Stimulated activated CD4-positive, alpha-beta T cell treated with anti-CD3 and anti-CD28 coated beads, Interleukin-1b, Interleukin-23, amount 100 ng/mL, for 1 hour (primary cell): Measurements from ENCODE around the gene LLGL1.

Source experiments
- DNase-seq, 2 donors: peaks; one replicate each; pipeline ENCODE4 v3.0.0-alpha.2; 2020; ENCODE audit warnings: low read depth in 2 of 2

The LLGL1 gene

DNA sequence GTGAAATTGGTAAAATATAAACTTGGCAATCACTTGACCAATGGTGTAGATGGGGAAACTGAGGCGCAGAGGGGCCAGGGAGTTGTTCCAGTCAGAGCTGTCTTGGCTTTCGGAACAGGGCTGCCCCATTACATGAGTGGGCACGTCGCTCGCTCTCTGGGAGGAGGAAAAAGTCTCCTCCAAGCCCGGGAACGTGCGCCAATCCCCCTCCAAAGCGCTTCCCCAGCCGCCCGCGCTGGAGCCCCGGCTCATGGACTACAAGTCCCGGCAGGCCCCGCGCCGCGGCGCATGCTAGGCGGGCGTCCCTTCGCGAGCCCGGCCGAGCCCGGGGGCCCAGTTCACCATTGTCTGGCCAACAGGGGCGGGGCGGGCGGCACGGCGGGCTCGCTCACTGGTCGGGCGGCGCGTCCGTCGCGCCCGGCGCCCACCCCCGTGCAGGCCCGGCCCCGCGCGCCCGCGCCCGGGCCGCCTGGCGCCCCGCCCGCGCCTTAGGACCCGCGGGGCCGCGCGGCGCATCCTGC, at the start of gene LLGL1:
TSS of gene LLGL1 (plus strand) at position 515 of the 521 bp plus-strand sequence. CDS start 48 bp downstream, outside the sequence.
- DNase-seq = peak; percentile 90 to 92

- DNase-seq = no peak
These were observed 49.3 kb upstream of the LLGL1 start for GRCh38 chr17:18176176-18176575.

GRCh38 chr17:18177133-18177532, 48.3 kb upstream of the LLGL1 start:
- DNase-seq = no peak

DNA sequence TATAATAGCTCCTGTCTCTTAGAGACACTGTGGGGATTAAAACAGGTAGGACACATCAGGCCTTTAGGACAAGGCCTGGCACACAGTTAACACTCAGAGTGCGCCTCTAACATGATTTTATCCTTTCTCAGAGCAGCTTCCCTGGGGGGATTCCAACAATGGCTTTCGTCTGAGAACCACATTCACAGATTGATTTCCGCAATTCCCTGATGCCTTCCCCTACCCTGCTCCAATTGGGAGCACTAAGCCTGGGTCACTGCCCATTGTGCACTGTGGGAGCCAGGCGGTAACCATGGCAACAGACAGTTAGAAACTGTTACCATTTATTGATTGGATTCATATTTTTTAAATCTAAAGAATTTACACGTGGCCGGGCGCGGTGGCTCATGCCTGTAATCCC, 47.7 kb upstream of the LLGL1 start:
- no peak for DNase-seq

GRCh38 chr17:18179196-18179595, 46.2 kb upstream of the LLGL1 start:
- DNase-seq = no peak

GRCh38 chr17:18179804-18180203, 45.6 kb upstream of the LLGL1 start:
- no peak for DNase-seq

GRCh38 chr17:18181358-18181757, 44.1 kb upstream of the LLGL1 start:
- DNase-seq = no peak

DNA sequence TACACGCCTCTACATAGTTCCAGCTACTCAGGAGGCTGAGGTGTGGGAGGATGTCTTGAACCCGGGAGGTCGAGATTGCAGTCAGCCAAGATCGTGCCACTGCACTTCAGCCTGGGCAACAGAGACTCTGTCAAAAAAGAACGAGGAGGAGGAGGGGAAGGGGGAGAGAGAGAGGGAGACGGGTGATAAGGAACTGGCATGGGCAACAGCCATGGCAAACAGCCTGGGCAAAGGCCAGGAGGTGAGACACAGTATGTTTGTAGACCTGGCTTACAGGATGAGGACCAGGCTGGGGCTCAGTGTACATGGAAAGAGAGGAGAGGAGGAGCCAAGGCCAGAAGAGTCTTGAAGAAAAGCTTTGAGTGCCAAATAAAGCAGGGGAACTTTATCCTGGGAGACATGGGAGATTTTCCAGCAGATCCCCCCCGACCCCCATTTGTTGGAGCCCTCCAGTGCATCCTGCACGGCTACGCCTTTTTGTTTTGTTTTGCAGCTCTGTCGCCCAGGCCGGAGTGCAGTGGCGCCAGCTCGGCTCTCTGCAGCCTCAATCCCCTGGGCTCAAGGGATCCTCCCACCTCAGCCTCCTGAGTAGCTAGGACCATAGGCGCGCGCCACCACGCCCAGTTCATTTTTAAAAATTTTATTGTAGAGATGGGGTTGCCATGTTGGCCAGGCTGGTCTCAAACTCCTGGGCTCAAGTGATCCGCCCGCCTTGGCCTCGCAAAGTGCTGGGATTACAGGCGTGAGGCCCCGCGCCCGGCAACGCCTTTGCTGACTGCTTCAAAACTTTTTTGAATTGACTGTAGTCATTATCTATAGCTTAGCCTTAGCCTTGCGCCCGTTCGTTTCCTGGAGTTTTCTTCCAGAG, 43.1 kb upstream of the LLGL1 start:
- no peak for DNase-seq

- peak; percentile 40 to 60 for DNase-seq
These were observed 42.5 kb upstream of the LLGL1 start for GRCh38 chr17:18182978-18183333.

- peak; percentile 95 to 97 for DNase-seq
These were observed 41.9 kb upstream of the LLGL1 start, which contains the start of gene ALKBH5 for GRCh38 chr17:18183334-18184142. Gene ALKBH5, plus strand, starts transcription at chr17:18183828. Its CDS starts 416 bp downstream, at chr17:18184244.

GRCh38 chr17:18184143-18185031, 41.0 kb upstream of the LLGL1 start:
- peak; percentile 30 to 39 for DNase-seq

- DNase-seq = no peak
These were observed 40.0 kb upstream of the LLGL1 start for GRCh38 chr17:18185391-18185790.

GRCh38 chr17:18185832-18186626, 39.4 kb upstream of the LLGL1 start:
- no peak for DNase-seq

DNA sequence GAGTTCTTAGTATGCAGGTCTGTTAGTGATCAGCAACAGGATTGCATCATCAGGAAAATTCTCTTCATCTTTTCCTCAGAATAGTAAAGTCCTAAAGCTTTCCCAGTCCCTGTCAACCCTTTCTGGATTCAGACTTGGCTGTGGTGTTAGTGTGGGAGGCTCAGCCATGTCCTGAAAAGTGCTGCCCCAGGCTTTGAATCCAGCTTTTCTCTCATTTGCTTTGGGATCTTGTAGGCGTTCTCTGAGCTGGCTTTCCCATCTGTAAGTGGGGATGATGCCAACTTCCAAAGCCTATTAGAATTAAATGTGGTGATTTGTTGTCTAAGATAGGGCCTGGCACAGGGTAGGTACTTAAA, 38.8 kb upstream of the LLGL1 start:
- DNase-seq = no peak

GRCh38 chr17:18187226-18187625, 38.2 kb upstream of the LLGL1 start:
- no peak for DNase-seq

GRCh38 chr17:18187821-18188761, 37.3 kb upstream of the LLGL1 start:
- DNase-seq = no peak

GRCh38 chr17:18190628-18191235, 34.7 kb upstream of the LLGL1 start:
- DNase-seq = no peak

DNA sequence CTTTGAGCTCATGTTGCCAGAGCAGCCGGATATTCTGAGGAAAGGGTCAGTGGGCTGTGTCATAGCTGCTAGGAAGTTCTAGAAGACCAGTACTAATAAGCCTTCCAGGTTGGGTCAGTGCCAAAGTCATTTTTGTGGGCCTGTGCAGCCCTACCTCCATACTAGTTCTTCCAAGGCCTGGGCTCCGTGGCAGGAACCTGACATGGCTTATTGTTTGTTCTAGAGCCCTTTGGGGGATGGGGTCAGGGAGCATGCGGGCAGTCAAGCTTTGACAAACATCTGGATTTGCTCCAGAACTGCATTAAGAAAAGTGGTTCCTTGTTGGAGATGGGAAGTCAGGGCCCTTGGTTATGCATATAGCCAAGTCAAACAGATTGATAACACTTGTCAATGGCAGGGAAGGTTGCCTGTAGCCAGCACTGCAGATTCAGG, 34.2 kb upstream of the LLGL1 start:
- DNase-seq = no peak

DNA sequence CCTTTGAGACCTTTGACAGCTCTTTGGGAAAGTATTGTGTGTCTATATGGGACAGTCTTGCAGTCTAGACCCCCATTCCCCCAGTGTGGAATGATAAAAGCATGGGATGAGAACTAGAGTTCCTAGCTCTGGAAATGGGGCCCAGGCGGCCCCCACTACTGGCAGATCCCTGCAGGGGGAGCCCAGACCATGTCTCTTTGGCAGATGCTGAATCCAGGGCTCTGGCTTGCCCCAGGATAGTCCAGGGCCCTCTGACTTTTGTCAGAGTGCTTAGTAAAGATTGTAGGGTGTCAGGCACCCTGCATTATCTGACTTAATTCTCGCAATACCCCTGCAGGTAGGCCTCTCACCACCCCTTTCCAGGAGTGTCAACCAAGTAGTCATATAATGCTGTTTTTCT, 33.5 kb upstream of the LLGL1 start:
- DNase-seq = no peak
